ENCODE data around the gene SCARF2.
"Not testable (repeated sequence)": the region's sequence is repeated elsewhere in the genome, so short reads cannot be mapped to it uniquely, and the experiment has no call there.

SCARF2 gene

DNA sequence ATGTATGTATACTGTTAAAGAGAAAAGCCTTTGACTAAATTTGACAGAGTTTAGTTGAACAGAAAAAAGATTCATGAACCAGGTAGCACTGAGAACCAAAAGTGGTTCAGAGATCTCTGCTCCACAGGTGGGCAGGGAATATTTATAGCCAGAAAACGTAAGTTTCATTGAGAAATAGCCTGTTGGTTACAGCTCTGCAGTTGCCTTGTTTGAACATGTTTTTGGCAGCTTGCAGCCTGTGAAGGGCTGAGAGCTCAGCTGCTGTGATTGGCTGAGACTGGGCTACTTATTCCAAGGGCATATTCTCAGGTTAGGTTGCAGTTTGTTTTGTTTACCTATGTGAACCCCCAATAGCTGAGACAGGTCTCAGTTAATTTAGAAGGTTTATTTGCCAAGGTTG is 57.1 kb downstream of the SCARF2 start:
- H3K4me3 ChIP-seq (ENCODE audit: low read length): no peak overlapping the region
- TF ChIP-seq ZNF274 (IDR thresholded peaks at IDR 0.05; ENCODE audit: low read depth, low read length): no peak

DNA sequence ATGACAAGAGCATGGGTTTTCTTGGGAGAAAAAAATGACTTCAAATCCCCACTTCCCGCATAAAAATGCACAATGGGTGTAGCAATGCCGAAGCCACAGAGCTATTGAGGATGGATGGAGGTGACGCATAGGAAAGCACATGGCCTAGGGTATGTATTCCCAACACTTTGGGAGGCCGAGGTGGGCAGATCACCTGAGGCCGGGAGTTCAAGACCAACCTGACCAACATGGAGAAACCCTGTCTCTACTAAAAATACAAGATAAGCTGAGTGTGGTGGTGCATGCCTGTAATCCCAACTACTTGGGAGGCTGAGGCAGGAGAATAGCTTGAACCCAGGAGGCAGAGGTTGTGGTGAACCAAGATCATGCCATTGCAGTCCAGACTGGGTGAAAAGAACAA is 58.9 kb downstream of the SCARF2 start:
- H3K4me3 ChIP-seq (ENCODE audit: low read length): not testable (repeated sequence)

DNA sequence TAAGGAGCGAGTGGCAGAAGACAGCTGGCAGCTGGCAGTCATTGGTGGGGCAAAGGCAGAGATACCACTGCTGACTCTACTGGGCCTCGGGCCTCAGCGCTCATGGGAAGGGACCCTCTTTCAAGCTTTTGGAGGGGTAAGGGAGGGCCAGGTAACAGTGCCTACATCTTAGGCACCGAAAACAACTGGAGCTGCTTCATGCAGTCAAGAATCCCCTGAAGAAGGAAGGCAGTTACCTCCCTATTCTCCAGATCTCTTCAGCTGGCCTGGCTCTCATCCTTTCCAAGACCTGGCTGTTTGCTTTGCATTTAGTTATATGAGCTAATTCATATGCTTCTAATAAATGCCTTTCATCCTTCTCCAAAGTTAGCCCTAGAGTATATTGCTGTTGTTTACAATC is 59.5 kb downstream of the SCARF2 start:
- H3K4me3 ChIP-seq (ENCODE audit: low read length): no peak overlapping the region
- no peak for TF ChIP-seq ZNF274 (IDR thresholded peaks at IDR 0.05; ENCODE audit: low read depth, low read length)

DNA sequence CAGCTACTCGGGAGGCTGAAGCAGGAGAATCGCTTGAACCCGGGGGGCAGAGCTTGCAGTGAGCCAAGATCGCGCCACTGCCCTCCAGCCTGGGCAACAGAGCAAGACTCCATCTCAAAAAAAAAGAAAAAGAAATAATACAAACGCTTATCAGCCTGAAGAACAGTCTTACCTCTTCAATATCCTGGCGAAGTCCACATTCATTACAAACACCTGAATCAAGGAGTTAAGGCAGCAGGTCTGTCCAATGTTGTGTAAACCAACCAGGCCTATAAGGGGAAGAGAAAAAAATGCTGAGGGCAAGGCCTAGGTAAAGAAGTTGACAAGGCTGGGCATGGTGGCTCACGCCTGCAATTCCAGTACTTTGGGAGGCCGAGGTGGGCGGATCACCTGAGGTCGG is 60.6 kb downstream of the SCARF2 start:
- not testable (repeated sequence) for H3K4me3 ChIP-seq (ENCODE audit: low read length)

DNA sequence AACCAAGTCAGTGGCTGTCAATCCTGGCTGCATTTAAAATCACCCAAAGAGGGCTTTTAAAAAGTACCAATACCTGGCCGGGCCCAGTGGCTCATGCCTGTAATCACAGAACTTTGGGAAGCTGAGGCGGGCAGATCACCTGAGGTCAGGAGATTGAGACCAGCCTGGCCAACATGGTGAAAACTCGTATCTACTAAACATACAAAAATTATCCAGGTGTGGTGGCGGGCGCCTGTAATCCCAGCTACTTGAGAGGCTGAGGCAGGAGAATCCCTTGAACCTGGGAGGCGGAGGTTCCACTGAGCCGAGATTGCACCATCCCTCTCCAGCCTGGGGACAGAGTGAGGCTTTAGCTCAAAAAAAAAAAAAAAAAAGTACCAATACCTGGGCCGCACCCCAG is 61.3 kb downstream of the SCARF2 start:
- not testable (repeated sequence) for H3K4me3 ChIP-seq (ENCODE audit: low read length)
